OCI-LY7 (cell line): ENCODE data around the gene SERPINE2.

Source experiments
- EZH2phosphoT487 ChIP-seq: fragments of 200-600 bp; sonication (generic); IDR thresholded peaks from 2 replicates; pipeline ENCODE4 v1.6.1; 2018; ENCODE audit warnings: low read depth, borderline replicate concordance, mild to moderate bottlenecking, mixed run types, antibody characterized with exemption, low read length, moderate library complexity, mixed read lengths
- TF ChIP-seq, protein P1 (sequence below): fragments of 200-600 bp; sonication (generic); conservative IDR thresholded peaks from 2 replicates; pipeline ENCODE4 v1.5.1; 2014; ENCODE audit warnings: mild to moderate bottlenecking, antibody characterized with exemption, low read length, moderate library complexity, mixed read lengths

- TF ChIP-seq, protein P1, sequence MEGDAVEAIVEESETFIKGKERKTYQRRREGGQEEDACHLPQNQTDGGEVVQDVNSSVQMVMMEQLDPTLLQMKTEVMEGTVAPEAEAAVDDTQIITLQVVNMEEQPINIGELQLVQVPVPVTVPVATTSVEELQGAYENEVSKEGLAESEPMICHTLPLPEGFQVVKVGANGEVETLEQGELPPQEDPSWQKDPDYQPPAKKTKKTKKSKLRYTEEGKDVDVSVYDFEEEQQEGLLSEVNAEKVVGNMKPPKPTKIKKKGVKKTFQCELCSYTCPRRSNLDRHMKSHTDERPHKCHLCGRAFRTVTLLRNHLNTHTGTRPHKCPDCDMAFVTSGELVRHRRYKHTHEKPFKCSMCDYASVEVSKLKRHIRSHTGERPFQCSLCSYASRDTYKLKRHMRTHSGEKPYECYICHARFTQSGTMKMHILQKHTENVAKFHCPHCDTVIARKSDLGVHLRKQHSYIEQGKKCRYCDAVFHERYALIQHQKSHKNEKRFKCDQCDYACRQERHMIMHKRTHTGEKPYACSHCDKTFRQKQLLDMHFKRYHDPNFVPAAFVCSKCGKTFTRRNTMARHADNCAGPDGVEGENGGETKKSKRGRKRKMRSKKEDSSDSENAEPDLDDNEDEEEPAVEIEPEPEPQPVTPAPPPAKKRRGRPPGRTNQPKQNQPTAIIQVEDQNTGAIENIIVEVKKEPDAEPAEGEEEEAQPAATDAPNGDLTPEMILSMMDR = no peak
- no peak for TF ChIP-seq EZH2phosphoT487
Measured at GRCh38 chr2:224055101-224055500, 16.0 kb upstream of the SERPINE2 start.
